Superior temporal gyrus (tissue), 1 donor: Measurements from ENCODE around the gene LIN52.

Experiments used
- DNase-seq: peaks from one replicate; pipeline ENCODE4 v3.0.0-alpha.2; 2016; ENCODE audit errors: extremely low spot score

LIN52 gene

DNA sequence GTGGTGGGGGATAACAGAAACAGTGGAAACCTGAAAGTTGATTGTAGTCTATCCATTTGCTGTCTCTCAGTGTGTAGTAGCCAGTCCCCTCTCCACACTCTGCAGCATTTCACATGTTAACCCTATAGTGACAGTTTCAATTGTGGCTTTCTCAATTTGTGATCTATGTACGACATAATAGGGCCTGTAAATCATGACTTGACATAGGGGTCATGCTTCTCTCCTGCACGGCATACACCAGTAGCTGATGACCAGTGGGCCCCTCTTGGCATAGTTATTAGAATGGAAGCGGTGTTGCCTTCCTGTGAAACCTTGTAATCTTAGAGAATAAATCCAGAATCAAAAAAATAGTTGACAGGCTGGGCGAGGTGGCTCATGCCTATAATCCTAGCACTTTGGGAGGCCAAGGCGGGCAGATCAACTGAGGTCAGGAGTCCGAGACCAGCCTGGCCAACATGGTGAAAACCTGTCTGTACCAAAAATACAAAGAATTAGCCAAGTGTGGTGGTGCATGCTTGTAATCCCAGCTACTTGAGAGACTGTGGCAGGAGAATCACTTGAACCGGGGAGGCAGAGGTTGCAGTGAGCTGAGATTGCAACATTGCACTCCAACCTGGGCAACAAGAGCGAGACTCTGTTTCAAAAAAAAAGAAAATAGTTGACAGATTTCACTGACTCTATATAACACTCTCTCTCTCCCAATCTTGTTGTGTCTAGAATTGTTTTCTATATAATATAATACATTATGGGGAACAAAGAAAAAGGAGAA lies 109.9 kb downstream of the LIN52 start:
- DNase-seq: no peak

DNA sequence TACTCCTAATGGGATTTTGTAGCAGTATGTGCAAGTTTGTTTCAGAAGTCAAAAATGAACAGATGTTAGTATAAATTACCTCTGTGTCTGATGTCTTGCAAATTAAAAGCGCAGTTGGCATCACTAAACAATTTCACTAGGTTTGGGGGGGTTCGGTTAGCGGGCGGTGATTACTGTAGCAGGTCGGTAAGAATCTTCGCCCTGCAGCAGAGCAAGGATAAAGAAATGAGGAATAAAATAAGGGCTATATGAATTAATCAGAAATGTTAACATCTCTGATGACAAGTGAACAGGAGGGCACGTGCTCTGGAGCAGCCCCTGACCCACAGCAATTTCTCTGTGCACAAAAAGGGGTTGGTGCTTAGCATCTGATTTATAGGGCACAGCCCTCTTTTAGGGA lies 110.9 kb downstream of the LIN52 start:
- DNase-seq: no peak

DNA sequence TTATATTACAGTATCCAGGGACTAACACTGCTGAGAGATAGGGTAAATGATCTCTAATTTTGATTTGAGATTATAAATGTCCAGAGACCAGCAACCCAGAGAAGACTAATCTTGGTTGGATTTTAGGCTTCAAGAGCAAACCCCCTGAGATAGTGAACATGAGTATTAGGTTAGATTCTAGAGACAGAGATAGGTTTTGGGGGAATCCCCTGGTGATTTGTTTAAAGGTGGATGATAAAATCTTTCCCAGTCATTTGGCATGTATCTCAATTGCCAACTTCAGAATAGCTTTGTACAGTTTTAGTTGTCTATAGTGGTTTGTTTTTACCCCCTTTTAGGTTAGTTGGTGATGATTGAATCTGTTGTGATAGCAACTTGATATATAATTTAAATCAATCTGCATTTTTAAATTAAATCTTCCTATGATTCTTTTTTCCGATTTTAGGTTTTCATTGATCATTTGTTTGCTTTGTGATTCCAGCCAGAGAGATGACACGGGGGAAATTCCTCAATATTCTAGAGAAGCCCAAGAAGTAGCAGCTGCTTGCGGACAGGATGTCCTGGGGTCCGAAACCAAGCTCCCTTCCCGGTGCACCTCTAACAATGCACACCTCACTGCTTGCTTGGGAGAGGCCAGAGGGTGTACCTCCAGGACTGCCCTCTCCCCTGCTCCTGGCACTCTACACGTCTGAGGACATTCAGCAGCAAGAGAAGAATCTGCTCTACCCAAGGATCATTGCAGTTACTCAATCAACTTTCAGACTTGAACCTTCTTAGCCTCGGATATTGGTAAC lies 113.9 kb downstream of the LIN52 start:
- no peak for DNase-seq

DNA sequence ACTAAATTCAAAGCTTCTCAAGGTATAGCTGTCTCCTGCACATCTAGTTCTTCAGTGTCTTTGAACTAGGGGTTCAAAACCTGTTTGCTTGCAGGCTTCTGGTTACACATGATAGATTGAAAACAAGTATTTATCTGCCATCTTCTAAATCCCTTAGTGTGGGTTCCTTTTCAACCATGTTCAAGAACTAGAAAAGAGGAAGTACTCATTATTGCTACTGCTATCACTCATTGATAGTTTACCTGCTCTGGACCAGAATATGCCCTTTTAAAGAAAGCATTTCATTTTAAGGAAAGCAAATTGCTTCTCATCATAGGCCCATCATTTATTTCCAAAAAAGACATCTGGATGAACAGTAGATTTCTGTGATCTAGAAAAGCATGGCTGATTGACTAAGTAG lies 117.4 kb downstream of the LIN52 start:
- DNase-seq: no peak

DNA sequence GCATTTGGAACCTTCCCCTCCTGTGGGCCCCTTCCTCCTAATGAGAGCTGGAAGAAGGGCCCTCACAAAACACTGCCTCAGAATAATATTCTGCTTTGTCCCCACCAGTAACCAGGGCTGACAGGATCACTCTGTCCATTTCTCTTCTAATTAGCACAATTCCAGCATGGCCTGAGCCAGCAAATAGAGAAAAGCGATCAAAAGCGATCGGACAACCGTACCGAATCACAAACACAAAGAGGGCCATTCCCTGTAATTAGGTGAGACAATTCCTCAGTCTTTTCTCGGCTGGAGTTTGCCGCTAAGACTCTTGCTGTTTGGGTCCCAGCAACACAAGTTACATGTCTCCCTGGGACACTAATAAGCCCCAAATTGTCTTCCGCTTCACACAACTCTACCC lies 118.9 kb downstream of the LIN52 start:
- DNase-seq: peak; percentile 29

DNA sequence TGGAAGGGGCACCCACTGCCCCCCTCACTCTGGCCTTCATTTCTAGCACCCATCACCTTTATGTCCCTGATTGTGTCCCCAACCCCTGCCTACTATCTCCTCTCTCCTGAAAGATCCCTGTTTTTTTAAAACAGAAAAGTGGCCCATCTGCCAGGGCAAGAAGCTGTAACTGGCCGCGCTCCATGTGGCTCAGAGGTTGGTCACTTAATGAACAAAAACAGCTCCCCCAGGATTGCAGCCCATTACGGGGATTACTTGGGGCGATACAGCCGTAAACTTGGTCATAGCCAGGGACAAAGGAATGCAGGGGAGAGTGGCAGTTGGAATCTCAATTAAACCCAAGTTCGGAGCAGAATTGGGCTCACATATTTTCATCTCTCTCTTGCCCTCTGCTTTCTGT lies 119.7 kb downstream of the LIN52 start:
- no peak for DNase-seq

DNA sequence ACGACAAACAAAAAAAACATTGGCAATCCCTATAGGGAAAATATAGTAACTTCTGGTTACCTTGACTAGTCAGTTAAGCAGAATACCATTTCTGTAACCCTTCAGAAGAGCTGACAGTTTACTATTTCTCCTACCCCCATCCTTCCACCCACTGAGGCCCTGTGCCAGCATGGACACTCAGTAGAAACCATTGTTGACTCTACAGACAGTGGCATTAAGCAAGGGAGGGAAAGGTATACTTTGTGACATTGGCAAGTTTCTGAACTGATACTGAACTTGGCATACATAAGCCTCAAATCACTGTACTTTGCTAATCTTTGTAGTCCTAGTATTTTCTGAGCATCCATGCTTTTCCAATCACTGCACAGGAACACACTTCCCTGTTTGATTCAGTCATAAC lies 121.1 kb downstream of the LIN52 start:
- no peak for DNase-seq

- DNase-seq: no peak
Observed at GRCh38 chr14:74207943-74208342, 123.2 kb downstream of the LIN52 start.

DNA sequence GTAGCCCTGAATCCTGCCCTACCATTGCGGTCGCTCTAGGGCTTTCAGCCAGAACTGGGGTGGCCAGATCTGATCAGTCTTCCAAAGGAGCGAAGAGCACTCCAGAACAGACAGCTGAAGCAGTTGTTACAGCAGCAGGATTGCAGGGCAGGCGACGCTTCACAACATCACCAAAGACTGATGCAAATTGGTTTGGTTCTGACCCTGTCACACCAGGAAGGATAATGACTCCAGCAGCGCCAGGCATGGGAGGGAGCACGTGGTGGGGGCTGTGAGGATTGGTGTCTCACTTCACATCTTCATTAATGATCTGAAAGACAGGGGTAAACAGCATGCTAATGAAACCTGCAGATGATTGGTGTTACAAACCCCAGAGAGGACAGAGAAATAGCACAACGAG lies 123.9 kb downstream of the LIN52 start:
- no peak for DNase-seq

DNA sequence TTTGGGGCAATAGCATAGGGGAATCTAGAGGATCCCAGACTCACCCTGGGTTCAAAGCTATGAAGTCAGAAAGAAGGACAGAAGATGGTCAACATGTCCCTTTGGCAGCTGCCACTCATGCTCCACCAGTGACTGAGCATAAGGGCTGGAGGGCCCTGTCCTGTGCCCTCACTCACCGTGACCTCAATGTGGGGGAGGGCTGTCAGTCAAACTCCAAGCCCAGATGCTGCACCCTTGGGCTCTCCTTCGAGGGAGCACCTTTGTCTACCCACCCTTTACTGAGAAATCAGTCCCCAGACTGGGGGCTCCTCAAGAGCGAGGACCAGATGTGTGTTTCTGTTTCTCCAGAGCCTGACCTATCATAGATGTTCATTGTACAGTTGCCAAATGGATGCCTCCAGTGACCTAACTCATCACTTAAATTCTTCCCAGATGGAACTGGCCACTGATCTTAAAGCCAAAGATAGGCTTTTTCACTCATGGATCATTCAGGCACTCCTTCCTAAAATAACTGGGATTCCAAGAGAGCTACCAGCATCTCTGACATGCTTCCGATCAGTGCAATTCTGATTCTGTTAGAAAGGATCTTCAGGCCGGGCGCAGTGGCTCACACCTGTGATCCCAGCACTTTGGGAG lies 127.3 kb downstream of the LIN52 start:
- no peak for DNase-seq

GRCh38 chr14:74213907-74214803 lies 129.4 kb downstream of the LIN52 start:
- DNase-seq: no peak

DNA sequence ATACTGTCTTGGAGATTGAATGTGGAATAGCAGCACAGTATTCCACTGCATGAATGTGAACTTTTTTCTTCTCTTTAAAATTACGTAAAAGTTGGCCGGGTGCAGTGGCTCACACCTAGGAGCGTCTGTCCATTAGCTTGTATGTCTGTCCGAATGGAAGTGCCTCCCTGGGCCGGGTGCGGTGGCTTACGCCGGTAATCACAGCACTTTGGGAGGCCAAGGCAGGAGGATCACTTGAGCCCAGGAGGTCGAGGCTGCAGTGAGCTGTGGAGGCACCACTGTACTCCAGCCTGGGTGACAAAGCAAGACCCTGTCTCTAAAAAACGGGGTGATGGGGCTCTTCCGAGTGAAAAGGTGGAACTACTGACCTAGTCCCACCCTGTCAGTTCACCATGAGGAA lies 131.9 kb downstream of the LIN52 start:
- DNase-seq: no peak

DNA sequence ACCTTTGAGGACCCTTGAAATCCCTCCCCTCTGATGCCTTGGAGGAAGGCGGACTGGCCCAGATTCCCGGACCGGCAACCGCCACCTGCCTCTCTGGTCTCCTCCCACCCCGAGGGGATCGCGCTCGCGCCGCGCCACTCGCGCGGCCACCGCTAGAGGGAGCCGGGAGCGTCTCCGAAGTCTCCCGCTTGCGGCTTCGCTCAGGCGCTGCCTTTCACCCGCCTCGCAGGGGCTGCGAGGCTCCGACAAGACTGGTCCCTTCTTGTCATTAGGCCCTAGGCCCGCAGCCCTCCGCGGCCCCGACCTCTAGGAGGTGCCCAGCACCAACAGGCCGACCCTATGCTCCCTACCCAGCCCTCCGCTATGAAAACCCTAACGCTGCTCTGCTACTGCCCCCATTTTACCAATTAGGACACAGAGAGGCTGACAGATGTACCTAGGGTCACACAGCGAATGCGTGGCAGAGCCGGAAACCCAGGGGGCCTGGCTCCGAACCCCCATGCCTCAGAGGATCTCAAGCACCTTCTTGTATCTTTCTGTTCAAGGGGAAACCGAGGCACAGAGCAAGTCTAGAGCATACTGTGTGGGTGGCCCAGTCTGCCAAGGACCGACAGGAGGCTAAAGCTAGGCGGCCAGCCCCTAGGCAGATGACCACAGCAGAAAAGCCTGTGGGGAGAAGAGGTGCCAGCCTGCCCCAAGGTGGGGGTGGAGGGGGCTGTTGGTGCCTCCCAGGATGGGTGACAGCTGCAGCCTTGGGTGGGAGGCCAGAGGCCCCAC lies 133.1 kb downstream of the LIN52 start:
- DNase-seq: peak; percentile 75

- no peak for DNase-seq
Observed at GRCh38 chr14:74218462-74218861, 133.7 kb downstream of the LIN52 start.

DNA sequence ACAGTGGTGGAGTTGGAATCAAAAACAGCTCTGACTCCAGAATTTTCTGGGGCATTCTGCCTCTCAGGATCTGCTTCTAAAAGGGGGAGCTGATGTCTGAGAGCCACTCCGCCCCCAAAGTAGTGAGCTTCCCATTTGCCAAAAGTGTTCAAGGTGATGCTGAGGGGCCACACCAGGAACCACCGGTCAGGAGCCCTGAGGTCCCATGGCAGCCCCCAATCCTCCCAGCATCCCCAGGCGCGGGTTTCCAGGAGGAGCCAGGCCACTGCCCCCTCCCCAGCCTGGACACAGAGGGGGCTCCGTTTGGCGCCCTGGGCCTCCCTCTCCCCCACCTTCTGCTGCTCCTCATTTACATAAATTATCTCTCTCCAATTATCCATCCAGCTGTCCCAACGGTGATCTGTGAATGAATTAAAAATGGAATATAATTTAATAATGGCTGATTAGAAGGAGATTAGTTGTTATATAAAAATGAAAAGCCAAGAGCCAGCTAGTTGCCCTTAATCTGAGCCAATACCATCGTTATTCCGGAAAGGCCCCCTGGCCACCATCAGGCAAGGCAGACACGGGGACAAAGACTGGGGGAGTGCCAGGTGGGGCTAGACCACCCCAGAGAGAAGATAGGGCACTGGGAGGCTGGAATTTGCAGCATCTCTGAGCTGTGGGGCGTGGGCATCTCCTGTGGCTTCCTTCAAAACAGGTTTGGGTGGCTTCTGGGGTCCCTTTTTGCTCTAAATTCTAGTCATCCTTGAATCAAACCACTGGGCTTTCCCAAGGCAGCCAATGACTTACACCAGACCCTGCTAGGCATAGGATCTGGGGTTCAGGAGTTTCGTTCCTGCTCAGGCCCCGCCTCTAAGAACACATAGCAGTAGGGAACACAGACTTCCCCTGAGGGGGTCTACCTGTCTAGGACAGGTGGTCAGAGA lies 134.8 kb downstream of the LIN52 start:
- no peak for DNase-seq

DNA sequence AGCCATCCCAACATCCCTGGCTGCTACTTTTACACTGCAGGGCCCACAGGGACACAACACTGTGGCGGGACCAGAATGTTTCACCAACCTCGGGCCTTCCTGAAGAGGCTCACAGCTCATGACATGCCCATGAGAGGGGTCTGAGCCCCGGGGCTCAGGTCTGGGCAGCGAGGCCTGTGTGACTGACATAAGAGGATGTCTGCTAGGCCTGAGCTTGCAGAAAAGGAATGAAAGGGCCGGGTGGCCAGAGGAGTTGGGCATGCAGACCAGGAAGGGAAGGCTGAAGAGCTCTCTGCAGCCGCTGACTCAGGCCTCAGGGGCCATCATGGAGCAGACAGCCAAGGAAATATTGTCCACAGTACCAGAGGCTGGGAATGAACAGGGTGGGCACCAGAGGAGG lies 136.2 kb downstream of the LIN52 start:
- DNase-seq: no peak

DNA sequence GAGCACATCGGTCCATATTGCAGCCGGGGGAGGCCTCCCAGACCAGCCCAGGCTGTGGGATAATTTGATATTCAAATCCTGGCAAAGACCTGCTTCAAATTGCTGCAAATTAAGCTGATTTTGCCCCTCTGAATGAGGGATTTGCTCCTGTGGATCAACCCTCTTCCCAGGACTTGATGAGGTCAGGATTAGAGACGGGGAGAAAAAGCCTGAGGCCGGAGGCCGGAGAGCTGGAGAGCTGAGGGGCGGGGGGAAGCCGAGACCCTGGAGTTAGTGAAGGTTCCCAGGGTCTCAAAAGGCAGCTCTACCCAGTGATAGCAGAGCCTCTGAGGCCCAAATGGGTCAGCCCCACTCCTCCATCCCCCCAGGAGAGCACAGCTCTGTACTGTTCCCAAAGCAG lies 137.0 kb downstream of the LIN52 start:
- DNase-seq: no peak

DNA sequence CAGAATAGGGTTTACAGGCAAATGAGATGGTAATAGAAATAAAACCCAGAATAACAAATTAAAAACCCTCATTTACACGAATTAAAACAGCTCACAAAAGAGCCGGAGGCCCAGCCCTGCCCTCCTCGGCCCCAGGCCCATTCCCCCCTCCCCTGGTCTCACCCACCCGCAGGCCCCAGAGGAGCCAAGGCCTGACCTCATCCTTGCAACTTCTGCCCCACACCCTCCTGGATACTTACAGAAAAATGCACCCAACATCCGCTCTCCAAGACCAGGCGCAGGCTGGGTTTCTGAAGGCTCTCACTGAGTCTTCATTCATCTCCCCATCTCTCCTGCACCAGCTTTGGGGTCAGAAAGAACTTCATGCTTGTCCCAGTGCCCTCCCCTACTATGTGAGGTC lies 138.3 kb downstream of the LIN52 start:
- DNase-seq: no peak

GRCh38 chr14:74231784-74232183 lies 147.0 kb downstream of the LIN52 start:
- DNase-seq: no peak

DNA sequence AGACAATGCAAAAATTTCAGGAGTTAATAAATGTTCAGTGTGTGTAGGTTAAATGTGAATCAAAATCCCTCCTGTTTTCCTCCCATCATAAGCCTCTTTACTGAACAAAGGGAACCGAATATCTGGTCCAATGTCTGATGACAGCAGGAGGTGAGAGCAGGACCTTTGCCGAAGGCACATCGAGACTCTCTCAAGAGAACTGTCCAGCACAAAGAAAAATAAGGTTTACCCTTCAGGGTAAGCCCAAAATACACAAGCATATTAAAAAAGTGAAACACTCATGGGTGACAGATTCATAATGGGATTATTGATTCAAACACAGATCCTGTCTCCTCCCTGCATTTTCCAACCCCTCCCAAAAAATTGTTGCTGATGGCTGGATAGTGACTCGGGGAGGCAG lies 150.3 kb downstream of the LIN52 start:
- DNase-seq: no peak
